Measurements from ENCODE around the gene AFF3. TPM values are rescaled to one million over a fixed set of nuclear protein-coding genes. Genes with fewer than 3 reads are reported as not detected.
"Not testable (repeated sequence)": the region's sequence is repeated elsewhere in the genome, so short reads cannot be mapped to it uniquely, and the experiment has no call there.

AFF3 gene
- total RNA-seq, 3 donors from 2014 or later = 2.1 to 2.6 (median 2.2) TPM

DNA sequence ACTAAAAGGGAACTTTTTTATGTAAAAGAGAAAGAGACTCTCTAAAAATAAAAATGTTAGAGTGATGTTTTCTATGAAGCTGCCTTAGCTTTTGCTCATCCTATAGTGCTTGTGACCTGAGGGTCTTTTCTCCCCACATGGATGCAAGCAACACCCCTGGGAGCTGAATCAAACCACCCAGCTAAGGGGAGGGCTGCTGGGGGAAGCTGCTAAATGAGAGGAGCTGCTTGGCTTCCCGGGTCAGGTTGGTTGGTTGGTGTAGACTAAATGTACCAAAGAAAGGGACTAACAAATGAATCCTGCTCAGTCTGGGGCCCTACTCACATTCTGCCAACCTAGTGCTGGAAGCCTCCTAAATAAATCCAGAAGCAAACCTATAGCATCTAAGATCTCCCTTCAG is 35.0 kb downstream of the AFF3 start:
- no peaks in the 10 kb centered on the region for H3K9me3 Mint-ChIP-seq
- H3K4me3 Mint-ChIP-seq = no peak overlapping the region
- peaks cover 16% of the 10 kb centered on the region for H3K4me1 Mint-ChIP-seq (ENCODE audit: low read depth)
- H3K36me3 Mint-ChIP-seq (ENCODE audit: insufficient read depth) = no peaks in the 10 kb centered on the region
- peaks cover 19% of the 10 kb centered on the region for H3K27me3 Mint-ChIP-seq (ENCODE audit: low read depth)
- ATAC-seq (no peak), DNase-seq (no peak)

DNA sequence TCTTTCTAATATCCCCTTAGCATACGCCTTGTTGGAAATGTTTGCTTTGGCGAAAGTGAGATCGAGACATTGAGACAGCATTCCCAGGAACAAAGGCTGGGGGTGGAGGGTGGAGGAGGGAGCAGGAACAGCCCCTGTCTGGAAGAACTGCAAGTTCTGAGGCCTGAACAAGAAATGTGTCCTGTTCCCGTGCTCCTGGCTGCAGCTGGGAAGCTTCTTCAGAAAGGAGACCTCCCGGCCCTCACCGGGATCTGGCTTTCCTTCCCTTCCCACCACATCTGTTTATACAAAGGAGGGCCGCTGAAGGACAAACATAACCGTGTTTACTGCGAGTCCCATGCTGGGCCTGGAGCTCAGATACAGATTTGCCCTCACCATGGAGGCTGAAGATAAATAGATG is 35.9 kb downstream of the AFF3 start:
- Mint-ChIP-seq H3K36me3 (ENCODE audit: insufficient read depth) (no peaks in the 10 kb centered on the region), H3K9me3 (no peaks in the 10 kb centered on the region), H3K27me3 (ENCODE audit: low read depth) (peaks cover 19% of the 10 kb centered on the region), H3K4me3 (peak overlapping the region; percentile 79), H3K4me1 (ENCODE audit: low read depth) (peaks cover 13% of the 10 kb centered on the region)
- DNase-seq (no peak), ATAC-seq (no peak)

DNA sequence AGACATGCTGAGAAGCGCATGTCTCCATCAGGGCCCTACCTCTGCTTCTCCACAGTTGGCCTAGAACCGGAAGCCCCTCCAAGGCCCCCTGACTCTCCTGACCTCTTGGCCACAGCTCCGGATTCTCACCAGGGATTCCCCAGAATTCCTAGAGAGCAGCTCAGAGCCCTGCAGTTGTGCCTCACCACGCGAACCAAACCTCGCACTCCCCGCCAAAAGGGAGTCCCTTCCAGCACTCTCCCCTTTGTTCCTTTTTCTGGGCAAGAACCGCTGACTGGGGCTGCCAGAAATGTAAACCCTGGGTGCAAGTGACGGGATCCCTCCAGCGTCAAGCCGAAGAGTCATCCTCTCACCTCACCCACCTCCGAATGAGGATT is 36.7 kb downstream of the AFF3 start:
- no peak for DNase-seq
- peaks cover 19% of the 10 kb centered on the region for H3K27me3 Mint-ChIP-seq (ENCODE audit: low read depth)
- H3K9me3 Mint-ChIP-seq = no peaks in the 10 kb centered on the region
- H3K4me1 Mint-ChIP-seq (ENCODE audit: low read depth) = peaks cover 13% of the 10 kb centered on the region
- ATAC-seq = no peak
- H3K36me3 Mint-ChIP-seq (ENCODE audit: insufficient read depth) = no peaks in the 10 kb centered on the region
- H3K4me3 Mint-ChIP-seq = peak overlapping the region; percentile 79

DNA sequence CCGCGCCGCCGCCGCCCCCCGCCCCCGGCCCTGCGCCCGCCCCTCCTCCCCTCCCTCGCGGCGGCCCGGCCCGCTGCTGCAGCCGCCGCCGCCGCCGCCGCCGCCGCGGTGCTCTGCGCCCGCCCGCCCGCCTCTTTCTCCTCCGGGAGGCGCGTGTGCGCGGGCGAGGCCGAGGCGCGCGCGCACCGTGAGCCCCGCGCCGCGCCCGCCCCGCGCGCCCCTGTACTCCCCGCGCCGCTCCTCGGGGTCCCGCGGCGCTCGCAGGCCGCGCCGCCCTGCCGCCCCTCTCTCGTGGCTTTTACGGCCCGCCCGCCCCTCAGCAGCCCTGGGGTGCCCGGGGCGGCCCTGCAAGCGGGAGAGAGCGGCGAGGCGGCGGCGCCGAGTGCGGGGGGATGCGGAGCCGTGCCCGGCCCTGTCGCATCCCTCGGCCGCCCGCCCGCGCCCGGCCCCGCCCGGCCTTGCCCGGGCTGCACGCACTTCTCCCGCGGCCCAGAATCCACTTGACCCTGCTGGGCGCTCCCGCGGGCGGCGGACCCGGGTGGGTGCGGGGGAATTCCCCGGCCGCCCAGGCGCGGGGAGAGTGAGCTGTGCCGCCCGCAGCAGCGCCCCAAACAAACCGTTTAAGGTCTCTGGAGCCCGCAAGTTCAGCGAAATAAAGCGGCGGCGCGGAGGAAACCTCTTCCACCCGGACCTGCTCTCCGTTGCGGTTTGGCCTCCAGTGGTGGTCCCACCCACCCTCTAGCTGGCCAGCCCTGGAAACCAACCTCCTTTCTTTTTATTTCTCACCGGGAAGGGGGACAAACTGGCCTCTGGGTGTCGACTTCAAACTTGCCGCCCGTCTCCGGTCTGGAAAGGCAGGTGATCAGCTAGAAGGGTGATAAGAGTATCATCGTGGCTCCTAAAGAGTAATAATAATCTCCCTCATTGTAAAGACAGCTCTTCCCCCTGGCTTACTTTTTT is 37.4 kb downstream of the AFF3 start:
- Mint-ChIP-seq H3K4me1 (ENCODE audit: low read depth) (peaks cover 13% of the 10 kb centered on the region), H3K36me3 (ENCODE audit: insufficient read depth) (no peaks in the 10 kb centered on the region), H3K4me3 (peak overlapping the region; percentile 79), H3K9me3 (no peaks in the 10 kb centered on the region), H3K27me3 (ENCODE audit: low read depth) (peaks cover 19% of the 10 kb centered on the region)
- ATAC-seq (peak; percentile 68 to 74), DNase-seq (no peak)

DNA sequence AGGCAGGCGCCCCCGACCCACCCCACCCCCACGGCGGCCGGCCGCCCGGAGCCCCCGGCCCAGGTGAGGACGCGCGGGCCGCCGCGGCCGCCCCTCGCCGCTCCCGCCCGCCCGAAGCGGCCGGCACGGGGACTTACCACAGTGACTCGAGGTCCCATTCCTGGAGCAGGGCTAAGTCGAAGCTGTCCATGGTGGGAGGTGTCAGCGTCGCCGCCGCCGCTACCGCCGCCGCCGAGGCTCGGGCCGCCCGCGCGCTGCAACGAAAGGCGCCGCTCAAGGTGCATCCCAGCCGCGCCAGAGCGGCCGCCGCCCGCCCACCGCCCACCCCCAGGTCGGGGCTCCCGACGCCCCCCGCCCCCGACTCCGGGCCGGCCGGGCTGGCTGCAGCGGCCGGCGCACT is 38.1 kb downstream of the AFF3 start:
- Mint-ChIP-seq H3K4me1 (ENCODE audit: low read depth) (peaks cover 11% of the 10 kb centered on the region), H3K27me3 (ENCODE audit: low read depth) (peaks cover 19% of the 10 kb centered on the region)
- not testable (repeated sequence) for DNase-seq; H3K36me3 Mint-ChIP-seq (ENCODE audit: insufficient read depth); H3K9me3 Mint-ChIP-seq; H3K4me3 Mint-ChIP-seq
- ATAC-seq = peak; percentile 44 to 51

DNA sequence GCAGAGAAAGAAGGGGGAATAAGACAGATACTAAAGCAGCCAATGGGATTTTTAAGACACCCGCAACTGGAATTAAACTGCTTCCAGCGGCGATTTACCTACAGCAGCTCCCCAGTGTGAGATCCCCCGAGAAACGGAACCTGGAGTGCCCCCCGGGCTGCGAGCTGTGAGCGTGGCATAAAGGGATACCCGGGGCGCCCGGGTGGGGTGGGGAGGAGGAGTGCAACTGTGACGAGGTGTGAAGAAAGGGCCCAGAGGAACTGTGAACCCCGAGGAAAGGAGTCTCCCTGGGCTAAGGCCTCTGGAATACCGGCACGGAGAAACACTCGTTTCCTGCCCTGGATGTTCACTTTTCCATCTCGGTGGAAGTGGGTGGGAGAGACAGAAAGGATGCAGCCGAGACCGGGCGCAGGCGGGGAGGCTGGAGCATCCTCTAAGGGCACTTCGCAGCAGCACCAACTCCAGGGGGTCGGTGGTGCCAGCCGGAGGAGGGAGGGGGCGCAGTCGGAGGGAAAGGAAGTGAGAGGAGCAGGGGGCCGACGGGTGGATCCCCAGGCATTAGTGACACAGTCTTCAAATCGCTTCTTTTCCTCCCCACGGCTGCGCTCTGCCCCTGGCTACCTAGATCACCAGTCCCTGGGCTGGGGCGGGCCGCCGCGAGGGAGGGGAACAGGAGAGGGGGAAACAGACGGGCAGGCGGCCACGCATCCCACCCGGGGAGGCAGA is 38.7 kb downstream of the AFF3 start:
- H3K4me3 Mint-ChIP-seq = peak overlapping the region; percentile 69
- ATAC-seq; H3K9me3 Mint-ChIP-seq; DNase-seq; H3K36me3 Mint-ChIP-seq (ENCODE audit: insufficient read depth): not testable (repeated sequence)
- peaks cover 19% of the 10 kb centered on the region for H3K27me3 Mint-ChIP-seq (ENCODE audit: low read depth)
- H3K4me1 Mint-ChIP-seq (ENCODE audit: low read depth) = peaks cover 11% of the 10 kb centered on the region

DNA sequence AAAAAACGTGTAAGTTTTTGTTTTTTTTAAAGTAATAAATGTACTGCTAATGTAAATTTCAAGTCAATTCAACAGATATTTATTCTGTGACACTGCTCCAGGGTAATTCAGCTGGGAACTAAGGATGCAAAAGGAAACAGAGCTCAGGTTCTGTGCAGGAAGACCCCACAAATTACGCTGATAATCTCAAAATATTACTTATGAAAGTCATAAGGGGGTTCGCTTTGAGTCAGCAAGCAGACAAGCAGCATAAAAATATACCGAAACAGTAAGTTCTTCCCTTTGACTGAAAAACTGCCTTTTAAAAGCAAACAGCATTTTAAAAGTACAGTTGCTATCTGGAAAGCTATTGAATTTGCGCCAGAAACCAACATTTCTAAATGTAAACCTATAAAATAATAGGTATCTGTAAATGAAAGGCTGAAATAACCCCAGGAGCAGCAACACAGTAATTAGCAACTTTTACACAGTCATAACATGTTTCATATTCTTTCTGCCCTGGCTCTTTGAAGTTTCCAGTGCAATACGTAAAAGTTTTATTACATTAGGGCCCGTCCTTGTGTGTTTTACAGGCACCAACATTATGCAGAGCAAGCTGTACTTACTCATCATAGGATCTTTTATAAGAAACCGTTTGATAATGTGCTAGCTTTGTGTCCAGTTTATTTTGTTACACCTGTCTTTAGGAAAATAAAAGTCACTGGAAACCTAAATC is 39.8 kb downstream of the AFF3 start:
- not testable (repeated sequence) for H3K4me3 Mint-ChIP-seq; H3K36me3 Mint-ChIP-seq (ENCODE audit: insufficient read depth); ATAC-seq; DNase-seq; H3K9me3 Mint-ChIP-seq
- peaks cover 19% of the 10 kb centered on the region for H3K27me3 Mint-ChIP-seq (ENCODE audit: low read depth)
- H3K4me1 Mint-ChIP-seq (ENCODE audit: low read depth) = peaks cover 11% of the 10 kb centered on the region

DNA sequence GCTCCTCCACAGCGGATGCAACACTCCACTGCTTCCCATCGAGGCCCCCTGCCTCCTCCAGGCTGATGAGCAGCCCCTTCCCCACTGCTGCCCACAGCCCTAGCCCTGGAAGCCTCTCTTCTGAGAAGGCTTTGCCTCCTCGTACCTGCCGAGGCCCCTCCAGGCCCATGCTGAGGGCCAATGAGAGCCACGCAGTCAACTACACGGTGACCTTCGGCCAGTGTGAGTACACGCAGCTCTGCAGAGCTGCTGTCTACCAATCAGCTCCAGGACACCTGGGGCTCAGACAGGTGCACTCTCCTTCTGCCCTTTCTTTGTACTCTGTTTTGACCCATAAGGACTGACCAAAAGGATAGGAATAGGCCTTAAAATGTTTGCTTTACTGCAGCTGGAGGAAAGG is 43.5 kb downstream of the AFF3 start:
- H3K9me3 Mint-ChIP-seq = not testable (repeated sequence)

DNA sequence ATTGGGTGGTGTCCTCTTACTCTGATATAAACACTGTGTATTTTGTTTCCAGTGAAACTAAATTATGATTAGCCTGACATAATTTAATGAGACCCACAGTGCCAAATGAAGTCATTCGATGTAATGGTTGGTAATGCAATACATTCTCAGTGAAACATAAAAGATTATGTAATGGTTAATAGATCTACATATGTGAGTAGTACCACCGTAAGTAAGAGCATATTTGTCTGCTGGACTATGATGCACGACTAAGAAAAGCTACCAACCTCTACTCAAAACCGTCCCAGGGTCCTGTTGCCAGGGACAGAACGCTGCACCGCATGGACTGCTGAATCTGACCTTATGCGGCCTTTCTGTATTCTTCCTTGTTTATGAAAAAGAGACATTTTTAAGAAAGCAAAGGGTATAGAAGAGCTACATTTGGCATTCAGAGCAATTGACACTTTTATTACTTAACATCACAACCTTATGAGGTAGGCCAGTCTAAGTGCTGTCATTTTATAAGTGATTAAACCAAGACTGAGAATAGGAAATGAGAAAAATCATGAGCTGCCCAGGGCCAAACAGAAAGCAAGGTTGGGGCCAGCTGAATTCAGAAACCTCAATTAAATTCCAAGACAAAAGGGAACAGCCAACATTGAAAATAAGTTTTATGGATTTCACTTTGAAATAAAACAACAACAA is 44.6 kb downstream of the AFF3 start:
- not testable (repeated sequence) for ATAC-seq; H3K27me3 Mint-ChIP-seq (ENCODE audit: low read depth); H3K36me3 Mint-ChIP-seq (ENCODE audit: insufficient read depth); H3K9me3 Mint-ChIP-seq; DNase-seq; H3K4me3 Mint-ChIP-seq; H3K4me1 Mint-ChIP-seq (ENCODE audit: low read depth)

More for the DNA sequence above, 43.5 kb downstream of the AFF3 start:
- H3K27me3 Mint-ChIP-seq (ENCODE audit: low read depth); ATAC-seq; DNase-seq; H3K4me3 Mint-ChIP-seq; H3K4me1 Mint-ChIP-seq (ENCODE audit: low read depth); H3K36me3 Mint-ChIP-seq (ENCODE audit: insufficient read depth): not testable (repeated sequence)

DNA sequence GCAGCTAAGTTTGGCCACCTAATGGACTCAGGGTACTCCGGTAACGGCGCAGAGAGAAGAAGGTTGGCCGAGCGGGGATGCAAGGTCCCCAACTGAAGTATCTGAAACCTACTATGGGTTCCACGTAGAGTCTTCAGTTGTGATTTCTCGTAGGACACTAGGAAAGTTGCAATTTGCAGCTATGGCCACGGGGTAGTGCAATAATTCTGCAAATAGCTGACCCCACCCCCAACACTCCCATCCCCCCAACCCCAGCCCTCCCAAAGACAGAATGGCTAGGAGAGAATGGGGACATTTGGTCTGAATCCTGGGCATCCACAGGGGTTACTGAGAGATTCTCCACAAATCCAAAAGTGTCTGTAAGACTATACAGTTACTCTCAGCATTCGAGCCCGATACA is 46.5 kb downstream of the AFF3 start:
- not testable (repeated sequence) for H3K27me3 Mint-ChIP-seq (ENCODE audit: low read depth); H3K4me1 Mint-ChIP-seq (ENCODE audit: low read depth); ATAC-seq; H3K9me3 Mint-ChIP-seq; DNase-seq; H3K4me3 Mint-ChIP-seq; H3K36me3 Mint-ChIP-seq (ENCODE audit: insufficient read depth)

DNA sequence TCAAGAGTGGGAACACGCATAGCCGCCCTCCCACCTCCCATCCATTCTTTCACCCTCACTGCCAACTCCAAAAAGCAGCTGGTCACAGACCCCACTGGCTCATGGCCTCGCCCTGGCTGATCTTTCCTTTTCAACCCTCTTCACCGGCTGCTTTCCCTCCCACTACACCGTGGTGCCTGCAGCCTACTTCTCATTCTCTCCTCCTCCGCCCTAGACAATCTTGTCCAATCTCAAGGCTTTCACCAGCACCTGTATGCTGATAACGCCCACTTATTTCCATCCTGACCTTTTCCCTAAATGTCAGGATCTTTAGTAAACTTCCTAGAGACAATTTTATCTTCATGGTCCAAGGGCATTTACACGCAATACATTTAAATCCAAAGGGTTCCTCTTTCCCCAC is 50.6 kb downstream of the AFF3 start:
- not testable (repeated sequence) for H3K9me3 Mint-ChIP-seq; H3K4me1 Mint-ChIP-seq (ENCODE audit: low read depth); ATAC-seq; H3K4me3 Mint-ChIP-seq; H3K36me3 Mint-ChIP-seq (ENCODE audit: insufficient read depth); H3K27me3 Mint-ChIP-seq (ENCODE audit: low read depth); DNase-seq

DNA sequence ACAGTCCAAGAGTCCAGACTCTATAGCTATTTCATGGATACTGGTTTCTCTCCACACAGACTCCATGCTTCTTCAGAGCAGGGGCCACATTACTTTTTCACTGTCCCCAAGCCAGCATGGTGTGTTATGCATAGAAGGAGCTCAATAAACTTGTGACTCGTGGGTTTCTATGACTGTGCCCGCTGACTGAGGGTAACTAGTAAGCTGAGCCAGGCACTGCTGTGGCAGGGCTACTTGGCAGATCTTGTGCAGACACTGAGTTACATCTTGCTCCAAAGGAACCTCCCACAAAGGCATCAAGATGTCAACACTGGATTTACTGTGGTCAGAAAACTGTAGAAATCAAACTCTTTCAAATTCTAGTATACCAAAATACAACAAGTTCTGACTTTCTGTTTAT is 56.6 kb downstream of the AFF3 start:
- not testable (repeated sequence) for DNase-seq; ATAC-seq; H3K4me1 Mint-ChIP-seq (ENCODE audit: low read depth); H3K36me3 Mint-ChIP-seq (ENCODE audit: insufficient read depth); H3K4me3 Mint-ChIP-seq; H3K9me3 Mint-ChIP-seq; H3K27me3 Mint-ChIP-seq (ENCODE audit: low read depth)

DNA sequence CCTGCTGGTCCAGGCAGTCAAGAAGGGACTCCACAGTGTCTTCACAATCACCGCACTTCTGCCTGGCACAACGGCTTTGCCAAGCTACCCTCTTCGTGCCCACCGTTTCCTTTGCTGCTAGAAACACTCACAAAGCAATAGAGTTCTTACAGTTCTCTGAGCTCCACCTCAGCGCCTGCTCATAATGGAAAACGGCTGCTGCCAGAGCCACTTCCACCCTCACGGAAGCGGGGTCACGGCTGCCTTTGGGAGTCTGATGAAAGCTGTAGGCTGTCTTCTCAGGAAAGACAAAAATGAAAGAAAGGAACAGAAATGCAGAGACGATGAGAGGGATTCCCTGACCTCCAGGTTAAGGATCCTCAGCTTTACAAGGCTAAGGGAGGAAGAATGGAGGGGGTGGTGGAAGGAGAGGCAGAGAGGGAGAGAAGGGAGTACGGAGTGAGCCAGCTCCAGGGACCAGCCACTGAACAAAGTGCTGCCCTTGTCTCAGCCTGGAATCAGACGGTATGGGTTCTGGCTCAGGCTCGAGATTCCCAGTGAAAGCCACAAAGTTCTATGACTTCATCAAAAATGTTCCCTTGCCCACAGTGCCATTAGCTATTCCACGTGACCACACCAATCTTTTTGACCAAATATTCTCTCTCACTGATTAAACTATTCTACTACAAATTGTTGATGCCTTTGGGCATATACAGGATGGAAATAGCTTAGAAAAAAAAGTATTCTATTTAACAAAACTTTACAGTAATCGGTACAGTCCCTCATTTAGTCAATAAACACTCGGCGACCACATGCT is 58.8 kb downstream of the AFF3 start:
- not testable (repeated sequence) for H3K36me3 Mint-ChIP-seq (ENCODE audit: insufficient read depth); H3K9me3 Mint-ChIP-seq; H3K27me3 Mint-ChIP-seq (ENCODE audit: low read depth); DNase-seq; H3K4me3 Mint-ChIP-seq; H3K4me1 Mint-ChIP-seq (ENCODE audit: low read depth); ATAC-seq
